Measurements from ENCODE around the gene HDLBP.

HDLBP gene

GRCh38 chr2:241315879-241316631, 583 bp upstream of the HDLBP start, which contains the start of gene SEPTIN2:
TSS of gene SEPTIN2 (plus strand) at chr2:241315925. CDS start at chr2:241324233, 8,308 bp downstream.
- Histone ChIP-seq H3K4me3 (ENCODE audit: low read length) (peak within 1 kb of the TSS; percentile 64), H3K27ac (ENCODE audit: low read length) (no peak within 1 kb of the TSS), H3K4me1 (ENCODE audit: control insufficient read depth, insufficient read depth, low read length) (no peaks in the 10 kb centered on the region), H3K27me3 (ENCODE audit: control insufficient read depth, insufficient read depth, low read length) (no peaks in the 10 kb centered on the region), H3K9me3 (ENCODE audit: control insufficient read depth, insufficient read depth, low read length) (no peaks in the 10 kb centered on the region), H3K36me3 (ENCODE audit: control insufficient read depth, insufficient read depth, low read length) (no peaks in the 10 kb centered on the region)
- DNase-seq (ENCODE audit: low read depth, low spot score), result no peak
- WGBS (ENCODE audit: insufficient coverage, insufficient read length), result no CpG with 5 or more reads among the region's 75 CpGs

GRCh38 chr2:241314226-241315092, 1.0 kb downstream of the HDLBP start:
- Histone ChIP-seq H3K4me1 (ENCODE audit: control insufficient read depth, insufficient read depth, low read length) (no peaks in the 10 kb centered on the region), H3K9me3 (ENCODE audit: control insufficient read depth, insufficient read depth, low read length) (no peaks in the 10 kb centered on the region), H3K27me3 (ENCODE audit: control insufficient read depth, insufficient read depth, low read length) (no peaks in the 10 kb centered on the region), H3K4me3 (ENCODE audit: low read length) (peak overlapping the region; percentile 64), H3K27ac (ENCODE audit: low read length) (no peak overlapping the region), H3K36me3 (ENCODE audit: control insufficient read depth, insufficient read depth, low read length) (no peaks in the 10 kb centered on the region)
- DNase-seq (ENCODE audit: low read depth, low spot score), result no peak
- WGBS (ENCODE audit: insufficient coverage, insufficient read length), result no CpG with 5 or more reads among the region's 38 CpGs

GRCh38 chr2:241313543-241314095, 1.9 kb downstream of the HDLBP start:
- H3K27ac ChIP-seq (ENCODE audit: low read length), result no peak overlapping the region
- no peak for DNase-seq (ENCODE audit: low read depth, low spot score)
- H3K9me3 ChIP-seq (ENCODE audit: control insufficient read depth, insufficient read depth, low read length), result no peaks in the 10 kb centered on the region
- H3K4me3 ChIP-seq (ENCODE audit: low read length), result no peak overlapping the region
- H3K27me3 ChIP-seq (ENCODE audit: control insufficient read depth, insufficient read depth, low read length), result no peaks in the 10 kb centered on the region
- H3K4me1 ChIP-seq (ENCODE audit: control insufficient read depth, insufficient read depth, low read length), result no peaks in the 10 kb centered on the region
- H3K36me3 ChIP-seq (ENCODE audit: control insufficient read depth, insufficient read depth, low read length), result no peaks in the 10 kb centered on the region
- no CpG with 5 or more reads among the region's 8 CpGs for WGBS (ENCODE audit: insufficient coverage, insufficient read length)

- DNase-seq (ENCODE audit: low read depth, low spot score), result no peak
- no peaks in the 10 kb centered on the region for H3K9me3 ChIP-seq (ENCODE audit: control insufficient read depth, insufficient read depth, low read length)
- no peaks in the 10 kb centered on the region for H3K4me1 ChIP-seq (ENCODE audit: control insufficient read depth, insufficient read depth, low read length)
- no peak overlapping the region for H3K4me3 ChIP-seq (ENCODE audit: low read length)
- H3K36me3 ChIP-seq (ENCODE audit: control insufficient read depth, insufficient read depth, low read length), result no peaks in the 10 kb centered on the region
- no peak overlapping the region for H3K27ac ChIP-seq (ENCODE audit: low read length)
- WGBS (ENCODE audit: insufficient coverage, insufficient read length), result no CpG with 5 or more reads among the region's 4 CpGs
- H3K27me3 ChIP-seq (ENCODE audit: control insufficient read depth, insufficient read depth, low read length), result no peaks in the 10 kb centered on the region
These were observed 3.4 kb downstream of the HDLBP start for GRCh38 chr2:241312082-241312481.

- no CpG with 5 or more reads among the region's 13 CpGs for WGBS (ENCODE audit: insufficient coverage, insufficient read length)
- Histone ChIP-seq H3K9me3 (ENCODE audit: control insufficient read depth, insufficient read depth, low read length) (no peaks in the 10 kb centered on the region), H3K4me3 (ENCODE audit: low read length) (no peak overlapping the region), H3K36me3 (ENCODE audit: control insufficient read depth, insufficient read depth, low read length) (no peaks in the 10 kb centered on the region), H3K27ac (ENCODE audit: low read length) (no peak overlapping the region), H3K27me3 (ENCODE audit: control insufficient read depth, insufficient read depth, low read length) (no peaks in the 10 kb centered on the region), H3K4me1 (ENCODE audit: control insufficient read depth, insufficient read depth, low read length) (no peaks in the 10 kb centered on the region)
- DNase-seq (ENCODE audit: low read depth, low spot score), result no peak
These were observed 4.4 kb downstream of the HDLBP start for GRCh38 chr2:241310917-241311566.

GRCh38 chr2:241309684-241310117, 5.8 kb downstream of the HDLBP start:
- no peak for DNase-seq (ENCODE audit: low read depth, low spot score)
- H3K9me3 ChIP-seq (ENCODE audit: control insufficient read depth, insufficient read depth, low read length), result no peaks in the 10 kb centered on the region
- no peaks in the 10 kb centered on the region for H3K4me1 ChIP-seq (ENCODE audit: control insufficient read depth, insufficient read depth, low read length)
- no CpG with 5 or more reads among the region's 2 CpGs for WGBS (ENCODE audit: insufficient coverage, insufficient read length)
- H3K27me3 ChIP-seq (ENCODE audit: control insufficient read depth, insufficient read depth, low read length), result no peaks in the 10 kb centered on the region
- no peaks in the 10 kb centered on the region for H3K36me3 ChIP-seq (ENCODE audit: control insufficient read depth, insufficient read depth, low read length)
- no peak overlapping the region for H3K27ac ChIP-seq (ENCODE audit: low read length)
- no peak overlapping the region for H3K4me3 ChIP-seq (ENCODE audit: low read length)

- Histone ChIP-seq H3K4me1 (ENCODE audit: control insufficient read depth, insufficient read depth, low read length) (no peaks in the 10 kb centered on the region), H3K36me3 (ENCODE audit: control insufficient read depth, insufficient read depth, low read length) (no peaks in the 10 kb centered on the region), H3K4me3 (ENCODE audit: low read length) (no peak overlapping the region), H3K9me3 (ENCODE audit: control insufficient read depth, insufficient read depth, low read length) (no peaks in the 10 kb centered on the region), H3K27me3 (ENCODE audit: control insufficient read depth, insufficient read depth, low read length) (no peaks in the 10 kb centered on the region), H3K27ac (ENCODE audit: low read length) (no peak overlapping the region)
- WGBS (ENCODE audit: insufficient coverage, insufficient read length), result no CpG with 5 or more reads among the region's 18 CpGs
- no peak for DNase-seq (ENCODE audit: low read depth, low spot score)
These were observed 6.5 kb downstream of the HDLBP start for GRCh38 chr2:241308832-241309500.

- DNase-seq (ENCODE audit: low read depth, low spot score), result no peak
- H3K36me3 ChIP-seq (ENCODE audit: control insufficient read depth, insufficient read depth, low read length), result no peaks in the 10 kb centered on the region
- no peaks in the 10 kb centered on the region for H3K4me1 ChIP-seq (ENCODE audit: control insufficient read depth, insufficient read depth, low read length)
- H3K9me3 ChIP-seq (ENCODE audit: control insufficient read depth, insufficient read depth, low read length), result no peaks in the 10 kb centered on the region
- WGBS (ENCODE audit: insufficient coverage, insufficient read length), result no CpG with 5 or more reads among the region's 5 CpGs
- no peaks in the 10 kb centered on the region for H3K27me3 ChIP-seq (ENCODE audit: control insufficient read depth, insufficient read depth, low read length)
- H3K27ac ChIP-seq (ENCODE audit: low read length), result no peak overlapping the region
- H3K4me3 ChIP-seq (ENCODE audit: low read length), result no peak overlapping the region
These were observed 7.2 kb downstream of the HDLBP start for GRCh38 chr2:241308267-241308666.

- H3K36me3 ChIP-seq (ENCODE audit: control insufficient read depth, insufficient read depth, low read length), result no peaks in the 10 kb centered on the region
- WGBS (ENCODE audit: insufficient coverage, insufficient read length), result no CpG with 5 or more reads among the region's 6 CpGs
- H3K4me1 ChIP-seq (ENCODE audit: control insufficient read depth, insufficient read depth, low read length), result no peaks in the 10 kb centered on the region
These were observed 8.4 kb downstream of the HDLBP start for GRCh38 chr2:241307055-241307454.

More at GRCh38 chr2:241307055-241307454, 8.4 kb downstream of the HDLBP start:
- Histone ChIP-seq H3K27ac (ENCODE audit: low read length) (no peak overlapping the region), H3K9me3 (ENCODE audit: control insufficient read depth, insufficient read depth, low read length) (no peaks in the 10 kb centered on the region), H3K4me3 (ENCODE audit: low read length) (no peak overlapping the region), H3K27me3 (ENCODE audit: control insufficient read depth, insufficient read depth, low read length) (no peaks in the 10 kb centered on the region)
- no peak for DNase-seq (ENCODE audit: low read depth, low spot score)

Data from iPS DF 6.9 (cell line).